Natural killer cell treated with Interleukin-12 subunit alpha and Interleukin-12 subunit beta and Interleukin-15 and Interleukin-18, amount 100 ng/mL, for 72 hours (primary cell): ENCODE results near the gene PNN. TPM values are rescaled to one million over a fixed set of nuclear protein-coding genes. Genes with fewer than 3 reads are reported as not detected.
"Not testable (repeated sequence)": the region's sequence is repeated elsewhere in the genome, so short reads cannot be mapped to it uniquely, and the experiment has no call there.

ENCODE experiments used
- ATAC-seq, 2 donors: fragments of 150-1000 bp; cut with Tn5 transposase in 1 of 2; sonication (Bioruptor Pico), chemical (Tn5 transposase) in 1 of 2; 2 replicates each; pipeline ENCODE4 v1.10.0; 2021
- DNase-seq: peaks from one replicate; pipeline ENCODE4 v3.0.0; 2022; ENCODE audit warnings: low spot score
- H3K27ac Mint-ChIP-seq, 2 donors: 1 replicate in 1 of 2; 2 replicates in 1 of 2; pipeline ENCODE4 v1.8.0; 2022; ENCODE audit warnings: mixed read lengths in 2 of 2, mild to moderate bottlenecking in 1 of 2, moderate library complexity in 1 of 2
- H3K27me3 Mint-ChIP-seq, 2 donors: 1 replicate in 1 of 2; 2 replicates in 1 of 2; pipeline ENCODE4 v1.8.0; 2022; ENCODE audit warnings: mixed read lengths in 2 of 2
- H3K36me3 Mint-ChIP-seq: one replicate; pipeline ENCODE4 v1.8.0; 2022; ENCODE audit warnings: mixed read lengths
- H3K4me1 Mint-ChIP-seq, 2 donors: 1 replicate in 1 of 2; 2 replicates in 1 of 2; pipeline ENCODE4 v1.8.0; 2022; ENCODE audit warnings: low read depth in 2 of 2, mixed read lengths in 2 of 2, mild to moderate bottlenecking in 1 of 2
- H3K4me3 Mint-ChIP-seq: one replicate; pipeline ENCODE4 v1.8.0; 2022; ENCODE audit warnings: mixed read lengths
- H3K9me3 Mint-ChIP-seq: 2 replicates; pipeline ENCODE4 v1.8.0; 2022; ENCODE audit warnings: mixed read lengths
- total RNA-seq, 2 donors: library from RNA; stranded (reverse); gene quantifications; one replicate each; pipeline ENCODE4 v1.2.3, GENCODE V29; 2022

Gene PNN
- total RNA-seq, 2 donors from 2014 or later: 71.0 to 161 TPM

- Mint-ChIP-seq H3K4me1 (peaks cover 38 to 52% of the 10 kb centered on the region in 2 donors), H3K4me3 (peak overlapping the region; percentile 85), H3K27me3 (no peaks in the 10 kb centered on the region), H3K9me3 (no peaks in the 10 kb centered on the region), H3K27ac (peak overlapping the region; percentile 99 to 100), H3K36me3 (no peaks in the 10 kb centered on the region)
- ATAC-seq (no peak), DNase-seq (no peak)
Measured at GRCh38 chr14:39228509-39229221, 53.6 kb downstream of the PNN start.

DNA sequence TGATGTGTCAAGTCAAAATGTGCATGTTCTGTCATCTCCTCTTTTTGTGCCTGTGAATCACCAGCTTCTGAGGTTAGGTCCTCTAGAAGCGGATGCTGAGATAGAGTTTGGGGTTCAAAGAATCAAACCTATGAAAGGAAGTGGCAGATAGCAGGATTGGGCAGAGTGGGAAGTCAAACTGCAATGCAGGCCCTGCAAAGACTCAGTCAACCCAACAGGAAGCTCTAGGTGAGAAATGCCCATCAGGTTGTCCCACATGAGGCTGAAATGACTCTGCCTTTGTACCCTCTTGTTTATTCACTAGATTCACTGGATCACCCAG, 54.1 kb downstream of the PNN start:
- Mint-ChIP-seq H3K9me3 (no peaks in the 10 kb centered on the region), H3K4me1 (peaks cover 41 to 57% of the 10 kb centered on the region in 2 donors), H3K36me3 (no peaks in the 10 kb centered on the region), H3K27ac (peak overlapping the region; percentile 99 to 100), H3K27me3 (no peaks in the 10 kb centered on the region), H3K4me3 (peak overlapping the region; percentile 85)
- ATAC-seq (peak; percentile 90 to 94), DNase-seq (peak; percentile 79)

DNA sequence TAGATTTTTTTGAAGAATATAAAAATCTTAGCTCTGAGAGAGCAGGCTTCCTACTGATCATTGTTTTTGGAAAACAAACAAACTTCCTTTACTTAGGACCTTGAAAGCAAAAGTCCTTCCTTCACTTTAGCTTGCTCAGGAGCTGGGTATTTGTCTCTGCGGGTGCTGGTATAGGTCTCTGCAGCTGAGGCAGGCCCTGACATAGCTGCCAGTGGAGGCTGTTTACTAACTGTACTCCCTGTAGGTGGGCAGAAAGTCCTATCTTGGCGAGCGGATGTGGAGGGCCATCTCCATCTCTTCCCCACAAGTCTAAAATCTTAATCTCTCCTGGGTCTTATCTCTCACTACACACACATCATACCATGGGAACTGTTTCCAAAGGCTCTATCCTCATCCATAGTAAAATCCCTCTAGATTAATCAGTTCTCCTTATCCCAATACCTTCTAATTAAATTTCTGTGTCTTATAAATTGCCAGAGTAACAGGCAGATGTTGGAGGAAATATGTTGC, 54.6 kb downstream of the PNN start:
- ATAC-seq (peak in 1 of 2 donors; percentile 33), DNase-seq (no peak)
- Mint-ChIP-seq H3K27ac (peak overlapping the region; percentile 99 to 100), H3K4me3 (peak overlapping the region; percentile 36), H3K36me3 (no peaks in the 10 kb centered on the region), H3K4me1 (peaks cover 41 to 58% of the 10 kb centered on the region in 2 donors), H3K9me3 (no peaks in the 10 kb centered on the region), H3K27me3 (no peaks in the 10 kb centered on the region)

GRCh38 chr14:39230416-39231035, 55.5 kb downstream of the PNN start:
- H3K9me3 Mint-ChIP-seq: no peaks in the 10 kb centered on the region
- no peak for DNase-seq
- no peaks in the 10 kb centered on the region for H3K27me3 Mint-ChIP-seq
- H3K27ac Mint-ChIP-seq: peak overlapping the region; percentile 99 to 100
- H3K4me3 Mint-ChIP-seq: peak overlapping the region; percentile 74
- ATAC-seq: no peak
- H3K4me1 Mint-ChIP-seq: peaks cover 39 to 54% of the 10 kb centered on the region in 2 donors
- no peaks in the 10 kb centered on the region for H3K36me3 Mint-ChIP-seq

DNA sequence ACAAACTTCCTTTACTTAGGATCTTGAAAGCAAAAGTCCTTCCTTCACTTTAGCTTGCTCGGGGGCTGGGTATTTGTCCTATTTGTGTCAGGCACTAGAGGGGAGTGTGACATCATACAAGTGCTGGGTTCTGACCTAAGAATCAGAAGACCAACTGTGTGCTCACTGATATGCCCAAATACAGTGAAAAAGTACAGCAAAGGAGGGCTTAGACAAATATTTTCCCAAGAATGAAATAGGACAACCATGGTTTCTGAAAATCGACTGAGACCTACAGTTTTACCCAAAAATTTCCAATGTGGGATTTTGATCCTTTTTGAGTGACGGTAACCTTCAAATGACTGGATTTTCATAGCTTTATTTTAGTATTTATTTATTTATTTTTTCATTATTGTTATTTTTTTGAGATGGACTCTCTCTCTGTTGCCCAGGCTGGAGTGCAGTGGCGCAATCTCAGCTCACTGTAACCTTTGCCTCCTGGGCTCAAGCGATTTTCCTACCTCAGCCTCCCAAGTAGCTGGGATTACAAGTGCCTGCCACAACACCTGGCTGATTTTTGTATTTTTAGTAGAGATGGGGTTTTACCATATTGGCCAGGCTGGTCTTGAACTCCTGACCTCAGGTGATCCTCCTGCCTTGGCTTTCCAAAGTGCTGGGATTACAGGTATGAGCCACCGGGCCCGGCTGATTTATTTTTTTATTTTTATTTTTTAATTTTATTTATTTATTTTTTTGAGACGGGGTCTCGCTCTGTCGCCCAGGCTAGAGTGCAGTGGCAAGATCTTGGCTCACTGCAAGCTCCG, 56.9 kb downstream of the PNN start:
- not testable (repeated sequence) for H3K9me3 Mint-ChIP-seq, H3K36me3 Mint-ChIP-seq, H3K27me3 Mint-ChIP-seq
- peak overlapping the region; percentile 50 for H3K4me3 Mint-ChIP-seq
- H3K27ac Mint-ChIP-seq: peak overlapping the region; percentile 61 to 75
- H3K4me1 Mint-ChIP-seq: peaks cover 42 to 54% of the 10 kb centered on the region in 2 donors
- ATAC-seq: peak in 1 of 2 donors; percentile 62
- DNase-seq: peak; percentile 72

Other genes with a start within 250 kb of the PNN start
- gene SEC23A, start 72.0 kb upstream of the PNN start, total RNA-seq: 10 to 100 TPM; 59.1 to 60.0 TPM
- gene GEMIN2, start 60.9 kb upstream of the PNN start, total RNA-seq: 10 to 100 TPM; 15.6 to 29.7 TPM
- 10 to 100 TPM; 27.5 to 32.1 TPM for gene TRAPPC6B, start 4.9 kb upstream of the PNN start, total RNA-seq
- gene MIA2, start 58.7 kb downstream of the PNN start, total RNA-seq: 10 to 100 TPM; 26.1 to 26.9 TPM